ENCODE measurements around the gene PHACTR1. TPM values are rescaled to one million over a fixed set of nuclear protein-coding genes. Genes with fewer than 3 reads are reported as not detected.
"Not testable (repeated sequence)": the region's sequence is repeated elsewhere in the genome, so short reads cannot be mapped to it uniquely, and the experiment has no call there.

The PHACTR1 gene
- total and polyA plus RNA-seq, 12 donors: 6.3 to 150 (median 79.9) TPM

GRCh38 chr6:12944001-12944400 is 227.4 kb downstream of the PHACTR1 start:
- intact Hi-C loops (cut with DNase I): no loop called here
- TF ChIP-seq, protein P1, sequence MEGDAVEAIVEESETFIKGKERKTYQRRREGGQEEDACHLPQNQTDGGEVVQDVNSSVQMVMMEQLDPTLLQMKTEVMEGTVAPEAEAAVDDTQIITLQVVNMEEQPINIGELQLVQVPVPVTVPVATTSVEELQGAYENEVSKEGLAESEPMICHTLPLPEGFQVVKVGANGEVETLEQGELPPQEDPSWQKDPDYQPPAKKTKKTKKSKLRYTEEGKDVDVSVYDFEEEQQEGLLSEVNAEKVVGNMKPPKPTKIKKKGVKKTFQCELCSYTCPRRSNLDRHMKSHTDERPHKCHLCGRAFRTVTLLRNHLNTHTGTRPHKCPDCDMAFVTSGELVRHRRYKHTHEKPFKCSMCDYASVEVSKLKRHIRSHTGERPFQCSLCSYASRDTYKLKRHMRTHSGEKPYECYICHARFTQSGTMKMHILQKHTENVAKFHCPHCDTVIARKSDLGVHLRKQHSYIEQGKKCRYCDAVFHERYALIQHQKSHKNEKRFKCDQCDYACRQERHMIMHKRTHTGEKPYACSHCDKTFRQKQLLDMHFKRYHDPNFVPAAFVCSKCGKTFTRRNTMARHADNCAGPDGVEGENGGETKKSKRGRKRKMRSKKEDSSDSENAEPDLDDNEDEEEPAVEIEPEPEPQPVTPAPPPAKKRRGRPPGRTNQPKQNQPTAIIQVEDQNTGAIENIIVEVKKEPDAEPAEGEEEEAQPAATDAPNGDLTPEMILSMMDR (IDR thresholded peaks at IDR 0.05): no peak
- Histone ChIP-seq H3K27ac (no peak overlapping the region), H3K9me3 (no peaks in the 10 kb centered on the region), H3K4me1 (peaks cover 0 to 22% (median 0%) of the 10 kb centered on the region in 9 donors), H3K4me3 (no peak overlapping the region), H3K27me3 (no peaks in the 10 kb centered on the region), H3K36me3 (no peaks in the 10 kb centered on the region)
- 72 to 81% methylated on average over 2 of the region's 2 CpGs for WGBS, 2 donors
- DNase-seq (no peak), ATAC-seq (no peak)

GRCh38 chr6:12944528-12944927 is 228.0 kb downstream of the PHACTR1 start:
- peaks cover 0 to 22% (median 0%) of the 10 kb centered on the region in 9 donors for H3K4me1 ChIP-seq
- H3K4me3 ChIP-seq; intact Hi-C loops (cut with DNase I); H3K36me3 ChIP-seq; H3K9me3 ChIP-seq; H3K27ac ChIP-seq; ATAC-seq; DNase-seq; H3K27me3 ChIP-seq: not testable (repeated sequence)
- 96 to 97% methylated on average over 13 to 15 of the region's 16 CpGs for whole genome bisulfite sequencing, 2 donors

GRCh38 chr6:12947151-12947871 is 230.7 kb downstream of the PHACTR1 start:
- no peak overlapping the region for H3K27ac ChIP-seq
- H3K4me1 ChIP-seq: peaks cover 0 to 22% (median 6%) of the 10 kb centered on the region in 9 donors
- H3K9me3 ChIP-seq: peaks cover 0 to 5% (median 0%) of the 10 kb centered on the region in 11 donors
- DNase-seq (no peak), ATAC-seq (no peak)
- no peaks in the 10 kb centered on the region for H3K27me3 ChIP-seq
- 76 to 87% methylated on average over 4 of the region's 4 CpGs for WGBS, 2 donors
- H3K36me3 ChIP-seq: no peaks in the 10 kb centered on the region
- H3K4me3 ChIP-seq: no peak overlapping the region
- TF ChIP-seq, protein P1 (IDR thresholded peaks at IDR 0.05): no peak
- intact Hi-C loops (cut with DNase I): no loop called here

GRCh38 chr6:12947967-12948366 is 231.4 kb downstream of the PHACTR1 start:
- H3K4me1 ChIP-seq: peaks cover 0 to 22% (median 6%) of the 10 kb centered on the region in 9 donors
- no peaks in the 10 kb centered on the region for H3K27me3 ChIP-seq
- DNase-seq (no peak), ATAC-seq (no peak)
- peaks cover 0 to 5% (median 0%) of the 10 kb centered on the region in 11 donors for H3K9me3 ChIP-seq
- WGBS, 2 donors: 94 to 97% methylated on average over 1 of the region's 1 CpG
- H3K36me3 ChIP-seq: no peaks in the 10 kb centered on the region
- intact Hi-C loops (cut with DNase I): no loop called here
- H3K27ac ChIP-seq: no peak overlapping the region
- no peak overlapping the region for H3K4me3 ChIP-seq
- TF ChIP-seq, protein P1 (IDR thresholded peaks at IDR 0.05): no peak

- no peaks in the 10 kb centered on the region for H3K27me3 ChIP-seq
- no peak overlapping the region for H3K4me3 ChIP-seq
- H3K9me3 ChIP-seq: peaks cover 0 to 5% (median 0%) of the 10 kb centered on the region in 11 donors
- H3K27ac ChIP-seq: peak overlapping the region in 6 of 10 donors; percentile 15 to 76 (median 61)
- peaks cover 0 to 20% (median 6%) of the 10 kb centered on the region in 9 donors for H3K4me1 ChIP-seq
- DNase-seq (no peak), ATAC-seq (peak in 6 of 8 donors; percentile 38 to 97 (median 72))
- TF ChIP-seq, protein P1 (IDR thresholded peaks at IDR 0.05): no peak
- no peaks in the 10 kb centered on the region for H3K36me3 ChIP-seq
- intact Hi-C loops (cut with DNase I): loop anchor here in 1 of 10 donors (5.0 kb wide), 1 partner anchor 39 kb away; no protein-coding TSS in a partner anchor
- 57 to 66% methylated on average over 5 of the region's 5 CpGs for WGBS, 2 donors
Measured at GRCh38 chr6:12950976-12951375, 234.4 kb downstream of the PHACTR1 start.
